ENCODE results near the gene SOBP.

The SOBP gene

DNA sequence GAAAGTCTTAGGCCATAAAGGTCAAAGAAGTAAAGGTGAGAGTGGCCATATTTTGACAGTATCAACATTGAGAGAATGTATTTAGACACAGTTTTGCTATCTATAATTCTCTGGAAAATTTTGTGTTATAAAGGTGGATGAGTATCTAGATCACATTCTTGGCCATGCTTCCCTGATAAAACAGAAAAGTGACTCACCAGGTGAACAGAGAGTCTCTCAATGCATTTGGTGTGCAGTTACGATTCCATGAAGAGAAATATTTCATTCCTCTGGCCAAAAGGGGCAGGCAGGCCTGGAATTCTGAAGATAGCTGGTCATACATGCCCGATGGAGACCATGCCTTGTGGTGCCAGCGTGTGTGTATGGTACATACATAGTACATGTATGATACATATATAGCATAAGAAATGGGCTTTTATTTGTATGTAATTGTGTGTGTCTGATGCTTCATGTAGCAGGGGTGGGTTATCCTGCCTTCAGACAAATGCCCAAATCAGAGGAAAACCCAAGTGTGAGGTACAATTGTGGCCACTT is 164.0 kb downstream of the SOBP start:
- 97 to 99% methylated on average over 2 to 3 of the region's 3 CpGs for WGBS, 2 experiments
- H3K27ac ChIP-seq (ENCODE audit: insufficient read depth, low read depth, low read length, poor library complexity, severe bottlenecking): no peak overlapping the region

DNA sequence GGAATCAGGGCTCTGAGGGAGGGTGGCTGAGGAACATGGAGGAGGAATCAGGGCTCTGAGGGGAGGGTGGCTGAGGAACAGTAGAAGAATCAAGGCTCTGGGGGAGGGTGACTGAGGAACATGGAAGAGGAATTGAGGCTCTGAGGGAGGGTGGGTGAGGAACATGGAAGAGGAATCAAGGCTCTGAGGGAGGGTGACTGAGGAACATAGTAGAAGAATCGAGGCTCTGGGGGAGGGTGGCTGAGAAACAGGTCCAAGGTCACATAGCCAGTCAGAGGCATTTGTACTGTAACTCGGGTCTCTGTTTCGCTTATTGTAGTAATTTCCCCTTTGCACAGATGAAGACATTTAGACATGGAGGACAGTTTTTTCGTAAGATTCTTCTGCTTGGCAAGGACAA is 164.8 kb downstream of the SOBP start:
- H3K36me3 ChIP-seq (ENCODE audit: control insufficient read depth, insufficient read depth, low read length): no peaks in the 10 kb centered on the region
- H3K27me3 ChIP-seq (ENCODE audit: control insufficient read depth, insufficient read depth, low read length, poor library complexity, severe bottlenecking): no peaks in the 10 kb centered on the region
- 96 to 97% methylated on average over 4 of the region's 4 CpGs for WGBS, 2 experiments
- H3K4me1 ChIP-seq (ENCODE audit: control insufficient read depth, insufficient read depth, low read length): peaks cover 6% of the 10 kb centered on the region
- H3K4me3 ChIP-seq (ENCODE audit: insufficient read depth, low read depth, low read length): no peak overlapping the region
- no peaks in the 10 kb centered on the region for H3K9me3 ChIP-seq (ENCODE audit: control insufficient read depth, low read length)
- H3K27ac ChIP-seq (ENCODE audit: insufficient read depth, low read depth, low read length, poor library complexity, severe bottlenecking): no peak overlapping the region

More for the DNA sequence above, 164.0 kb downstream of the SOBP start:
- Histone ChIP-seq H3K9me3 (ENCODE audit: control insufficient read depth, low read length) (no peaks in the 10 kb centered on the region), H3K27me3 (ENCODE audit: control insufficient read depth, insufficient read depth, low read length, poor library complexity, severe bottlenecking) (no peaks in the 10 kb centered on the region), H3K36me3 (ENCODE audit: control insufficient read depth, insufficient read depth, low read length) (no peaks in the 10 kb centered on the region), H3K4me1 (ENCODE audit: control insufficient read depth, insufficient read depth, low read length) (peaks cover 6% of the 10 kb centered on the region), H3K4me3 (ENCODE audit: insufficient read depth, low read depth, low read length) (no peak overlapping the region)

DNA sequence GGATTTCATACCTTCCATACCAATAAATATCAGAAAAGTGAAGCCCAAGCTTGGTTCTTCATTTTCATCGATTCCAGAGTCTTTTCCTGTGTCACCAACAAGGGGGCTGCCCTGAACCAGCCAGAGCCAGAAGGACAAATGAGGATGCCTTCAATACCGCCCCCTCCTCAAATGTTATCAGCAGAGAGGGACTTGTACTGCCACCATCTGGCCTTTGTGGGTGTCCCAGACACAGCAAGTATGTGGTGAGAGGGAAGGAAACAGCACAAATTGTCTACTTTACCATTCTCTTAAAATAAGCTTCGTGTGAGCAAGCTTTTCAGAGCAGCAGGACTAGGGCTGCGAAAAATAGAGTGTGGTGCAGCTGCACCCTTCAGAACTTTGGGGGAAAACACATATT is 165.3 kb downstream of the SOBP start:
- Histone ChIP-seq H3K4me1 (ENCODE audit: control insufficient read depth, insufficient read depth, low read length) (peaks cover 6% of the 10 kb centered on the region), H3K9me3 (ENCODE audit: control insufficient read depth, low read length) (no peaks in the 10 kb centered on the region), H3K27ac (ENCODE audit: insufficient read depth, low read depth, low read length, poor library complexity, severe bottlenecking) (no peak overlapping the region), H3K27me3 (ENCODE audit: control insufficient read depth, insufficient read depth, low read length, poor library complexity, severe bottlenecking) (no peaks in the 10 kb centered on the region), H3K4me3 (ENCODE audit: insufficient read depth, low read depth, low read length) (no peak overlapping the region), H3K36me3 (ENCODE audit: control insufficient read depth, insufficient read depth, low read length) (no peaks in the 10 kb centered on the region)
- WGBS, 2 experiments: 36 to 51% methylated on average over 4 of the region's 4 CpGs

DNA sequence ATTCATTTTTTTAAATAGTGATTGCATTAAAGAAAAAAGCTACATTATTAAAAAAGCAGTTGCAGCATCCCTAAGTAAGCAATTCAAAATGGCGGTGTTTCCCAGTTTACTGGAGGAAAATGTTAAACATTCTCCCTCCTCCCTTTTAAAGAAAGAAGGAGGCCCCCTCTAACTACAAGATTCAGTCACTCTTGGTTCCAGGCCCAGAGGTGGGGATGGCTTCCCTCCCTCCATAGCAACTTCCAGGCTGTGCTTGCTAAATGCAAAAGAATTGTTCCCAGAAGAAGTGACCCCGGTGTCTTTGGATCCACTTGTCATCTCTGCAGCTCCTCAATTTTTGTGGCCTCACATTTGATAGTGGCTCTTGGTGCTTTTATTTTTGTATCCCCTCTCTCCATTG is 165.9 kb downstream of the SOBP start:
- Histone ChIP-seq H3K36me3 (ENCODE audit: control insufficient read depth, insufficient read depth, low read length) (no peaks in the 10 kb centered on the region), H3K9me3 (ENCODE audit: control insufficient read depth, low read length) (no peaks in the 10 kb centered on the region), H3K27me3 (ENCODE audit: control insufficient read depth, insufficient read depth, low read length, poor library complexity, severe bottlenecking) (no peaks in the 10 kb centered on the region), H3K4me3 (ENCODE audit: insufficient read depth, low read depth, low read length) (no peak overlapping the region), H3K4me1 (ENCODE audit: control insufficient read depth, insufficient read depth, low read length) (peaks cover 6% of the 10 kb centered on the region), H3K27ac (ENCODE audit: insufficient read depth, low read depth, low read length, poor library complexity, severe bottlenecking) (no peak overlapping the region)
- 86 to 88% methylated on average over 2 of the region's 2 CpGs for WGBS, 2 experiments

DNA sequence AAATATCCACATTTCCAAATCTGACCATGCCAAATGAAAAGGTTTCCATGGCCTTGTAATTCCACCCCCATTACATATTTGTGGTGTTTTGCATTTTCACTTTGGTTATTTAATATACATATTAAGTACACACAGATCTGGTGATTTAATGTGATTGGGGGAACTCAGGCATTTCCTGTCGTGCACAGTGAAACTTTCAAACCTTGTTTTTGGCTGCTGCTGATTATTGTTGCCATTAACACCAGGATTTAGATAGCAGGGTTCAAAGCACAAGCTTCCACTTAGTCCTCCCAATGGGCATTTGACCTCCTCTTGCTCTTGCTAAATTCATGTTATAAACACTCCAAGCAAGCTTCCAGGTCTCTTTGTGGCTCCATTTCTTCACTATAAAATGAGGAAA is 166.5 kb downstream of the SOBP start:
- peaks cover 6% of the 10 kb centered on the region for H3K4me1 ChIP-seq (ENCODE audit: control insufficient read depth, insufficient read depth, low read length)
- H3K27me3 ChIP-seq (ENCODE audit: control insufficient read depth, insufficient read depth, low read length, poor library complexity, severe bottlenecking): no peaks in the 10 kb centered on the region
- no peak overlapping the region for H3K4me3 ChIP-seq (ENCODE audit: insufficient read depth, low read depth, low read length)
- H3K9me3 ChIP-seq (ENCODE audit: control insufficient read depth, low read length): no peaks in the 10 kb centered on the region
- no peak overlapping the region for H3K27ac ChIP-seq (ENCODE audit: insufficient read depth, low read depth, low read length, poor library complexity, severe bottlenecking)
- no peaks in the 10 kb centered on the region for H3K36me3 ChIP-seq (ENCODE audit: control insufficient read depth, insufficient read depth, low read length)
- 93 to 94% methylated on average over 1 of the region's 1 CpG for WGBS, 2 experiments

DNA sequence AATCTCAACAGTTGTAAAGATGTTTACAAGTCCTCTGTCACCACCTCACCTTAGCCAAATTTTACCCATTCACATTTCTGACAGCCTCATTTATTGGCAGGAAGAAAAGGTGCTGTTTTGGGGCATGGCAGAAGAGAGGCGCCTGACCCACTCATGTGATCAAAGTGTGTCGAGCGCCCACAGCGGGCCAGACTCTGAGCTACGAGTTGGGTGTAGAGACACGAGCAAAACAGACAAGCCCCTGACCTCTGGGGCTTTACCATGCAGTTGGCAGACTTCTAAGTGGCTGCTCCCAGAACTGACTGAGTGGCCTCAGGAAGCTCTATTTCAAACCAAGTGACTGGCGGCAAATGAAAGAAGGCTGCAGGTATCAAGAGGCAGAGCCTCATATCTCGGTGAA is 167.0 kb downstream of the SOBP start:
- no peak overlapping the region for H3K27ac ChIP-seq (ENCODE audit: insufficient read depth, low read depth, low read length, poor library complexity, severe bottlenecking)
- no peak overlapping the region for H3K4me3 ChIP-seq (ENCODE audit: insufficient read depth, low read depth, low read length)
- no peaks in the 10 kb centered on the region for H3K36me3 ChIP-seq (ENCODE audit: control insufficient read depth, insufficient read depth, low read length)
- 82% methylated on average over 8 of the region's 8 CpGs for WGBS, 2 experiments
- no peaks in the 10 kb centered on the region for H3K9me3 ChIP-seq (ENCODE audit: control insufficient read depth, low read length)
- H3K4me1 ChIP-seq (ENCODE audit: control insufficient read depth, insufficient read depth, low read length): peaks cover 6% of the 10 kb centered on the region
- H3K27me3 ChIP-seq (ENCODE audit: control insufficient read depth, insufficient read depth, low read length, poor library complexity, severe bottlenecking): no peaks in the 10 kb centered on the region

DNA sequence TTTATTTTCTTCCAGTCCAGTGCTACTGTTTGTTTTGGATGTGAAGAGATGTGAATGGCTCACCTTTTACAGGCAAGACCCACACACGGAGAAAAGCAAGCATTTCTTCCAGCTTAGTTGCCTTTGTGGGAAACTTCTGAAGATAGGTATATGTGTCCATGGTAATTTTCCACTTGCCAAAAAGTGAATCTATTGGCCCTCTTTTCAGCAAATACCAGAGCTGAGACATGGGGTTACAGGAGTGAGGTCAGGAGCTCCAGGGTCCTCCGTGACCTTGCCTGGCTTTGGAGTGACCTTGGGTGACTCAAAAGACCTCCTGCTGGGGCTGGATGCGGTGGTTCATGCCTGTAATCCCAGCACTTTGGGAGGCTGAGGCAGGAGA is 167.4 kb downstream of the SOBP start:
- Histone ChIP-seq H3K36me3 (ENCODE audit: control insufficient read depth, insufficient read depth, low read length) (no peaks in the 10 kb centered on the region), H3K27ac (ENCODE audit: insufficient read depth, low read depth, low read length, poor library complexity, severe bottlenecking) (no peak overlapping the region), H3K27me3 (ENCODE audit: control insufficient read depth, insufficient read depth, low read length, poor library complexity, severe bottlenecking) (no peaks in the 10 kb centered on the region), H3K4me1 (ENCODE audit: control insufficient read depth, insufficient read depth, low read length) (peaks cover 11% of the 10 kb centered on the region), H3K4me3 (ENCODE audit: insufficient read depth, low read depth, low read length) (no peak overlapping the region), H3K9me3 (ENCODE audit: control insufficient read depth, low read length) (no peaks in the 10 kb centered on the region)
- WGBS, 2 experiments: 89 to 91% methylated on average over 3 of the region's 3 CpGs

DNA sequence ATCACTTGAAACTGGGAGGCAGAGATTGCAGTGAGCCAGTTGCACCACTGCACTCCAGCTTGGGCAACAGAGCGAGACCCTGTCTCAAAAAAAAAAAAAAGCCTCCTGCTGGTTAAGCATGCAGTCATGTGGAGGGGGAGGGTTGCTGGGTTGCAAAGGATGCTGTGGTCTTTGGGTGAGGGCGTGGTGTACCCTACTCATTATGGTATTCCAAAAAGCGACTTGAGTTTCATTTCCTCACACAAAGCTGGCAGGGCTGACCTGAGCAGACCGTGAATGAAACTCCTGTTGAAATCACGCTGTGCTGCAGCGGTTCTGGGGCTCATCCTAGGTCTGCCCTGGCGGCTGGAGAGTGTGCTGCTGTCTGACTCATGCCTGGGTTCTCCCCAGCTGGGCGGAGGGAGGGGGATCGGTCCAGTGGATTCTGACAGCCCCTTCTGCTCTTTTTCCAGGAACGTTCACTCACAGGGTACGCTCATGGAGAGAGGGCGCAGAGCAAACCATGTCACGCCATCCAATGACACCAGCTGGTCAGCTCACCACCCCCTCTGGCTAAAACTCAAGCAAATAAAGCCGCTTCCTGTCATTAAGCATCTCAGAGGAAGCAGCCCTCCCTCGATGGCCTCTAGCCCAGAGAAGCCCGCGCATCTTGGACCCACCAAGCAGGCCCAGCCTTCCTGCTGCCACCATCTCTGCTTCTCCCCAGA is 168.0 kb downstream of the SOBP start:
- Histone ChIP-seq H3K4me1 (ENCODE audit: control insufficient read depth, insufficient read depth, low read length) (peaks cover 15% of the 10 kb centered on the region), H3K27ac (ENCODE audit: insufficient read depth, low read depth, low read length, poor library complexity, severe bottlenecking) (no peak overlapping the region), H3K4me3 (ENCODE audit: insufficient read depth, low read depth, low read length) (no peak overlapping the region), H3K9me3 (ENCODE audit: control insufficient read depth, low read length) (no peaks in the 10 kb centered on the region), H3K36me3 (ENCODE audit: control insufficient read depth, insufficient read depth, low read length) (no peaks in the 10 kb centered on the region), H3K27me3 (ENCODE audit: control insufficient read depth, insufficient read depth, low read length, poor library complexity, severe bottlenecking) (no peaks in the 10 kb centered on the region)
- WGBS, 2 experiments: 77 to 78% methylated on average over 17 of the region's 17 CpGs

DNA sequence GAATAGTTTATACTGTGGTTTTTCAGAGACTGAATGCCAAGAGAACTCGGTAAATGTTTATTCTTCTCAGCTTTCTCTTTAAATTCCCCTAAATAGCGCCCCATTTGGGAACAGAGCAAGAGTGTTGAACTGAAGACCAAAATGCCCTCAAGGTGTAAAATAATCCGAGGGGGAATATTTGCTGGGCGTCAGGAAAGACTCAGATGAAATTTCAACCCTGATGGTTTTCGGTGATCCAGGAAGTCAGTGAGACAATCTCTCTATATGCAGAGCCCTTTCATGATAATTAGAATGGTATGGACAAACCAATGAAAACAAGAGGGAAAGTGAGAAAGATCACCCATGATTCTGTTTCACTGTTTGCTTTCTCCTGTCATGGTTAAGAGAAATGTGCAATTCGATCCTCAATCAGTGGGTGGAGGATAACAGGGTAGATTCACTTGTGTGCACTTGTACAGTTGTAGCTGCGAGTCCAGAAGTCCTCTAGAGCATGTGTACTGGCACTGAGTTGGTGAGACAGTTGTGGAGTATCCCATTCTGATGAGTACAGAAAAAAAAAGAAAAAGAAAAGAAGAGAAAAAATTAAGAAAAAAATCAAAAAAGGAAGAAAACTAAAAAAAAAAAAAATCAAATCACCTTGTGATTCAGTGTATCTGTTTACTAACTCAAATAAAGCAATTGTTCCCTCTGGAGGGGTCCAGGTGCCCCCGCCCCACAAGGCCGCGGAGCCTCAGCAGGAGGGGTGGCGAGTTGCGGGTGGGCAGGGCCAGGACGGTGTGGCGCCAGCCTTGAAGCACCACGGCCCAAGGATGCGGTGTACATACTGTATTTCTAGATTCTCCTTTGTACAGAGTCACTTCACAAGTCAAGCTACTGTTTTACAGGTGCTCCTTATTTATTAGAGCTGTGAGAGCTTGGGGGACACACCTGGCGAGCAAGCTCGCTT is 169.3 kb downstream of the SOBP start:
- WGBS, 2 experiments: 94% methylated on average over 18 of the region's 18 CpGs
- H3K4me3 ChIP-seq (ENCODE audit: insufficient read depth, low read depth, low read length): no peak overlapping the region
- H3K9me3 ChIP-seq (ENCODE audit: control insufficient read depth, low read length): no peaks in the 10 kb centered on the region
- H3K27me3 ChIP-seq (ENCODE audit: control insufficient read depth, insufficient read depth, low read length, poor library complexity, severe bottlenecking): no peaks in the 10 kb centered on the region
- no peaks in the 10 kb centered on the region for H3K36me3 ChIP-seq (ENCODE audit: control insufficient read depth, insufficient read depth, low read length)
- H3K27ac ChIP-seq (ENCODE audit: insufficient read depth, low read depth, low read length, poor library complexity, severe bottlenecking): no peak overlapping the region
- H3K4me1 ChIP-seq (ENCODE audit: control insufficient read depth, insufficient read depth, low read length): peaks cover 15% of the 10 kb centered on the region

DNA sequence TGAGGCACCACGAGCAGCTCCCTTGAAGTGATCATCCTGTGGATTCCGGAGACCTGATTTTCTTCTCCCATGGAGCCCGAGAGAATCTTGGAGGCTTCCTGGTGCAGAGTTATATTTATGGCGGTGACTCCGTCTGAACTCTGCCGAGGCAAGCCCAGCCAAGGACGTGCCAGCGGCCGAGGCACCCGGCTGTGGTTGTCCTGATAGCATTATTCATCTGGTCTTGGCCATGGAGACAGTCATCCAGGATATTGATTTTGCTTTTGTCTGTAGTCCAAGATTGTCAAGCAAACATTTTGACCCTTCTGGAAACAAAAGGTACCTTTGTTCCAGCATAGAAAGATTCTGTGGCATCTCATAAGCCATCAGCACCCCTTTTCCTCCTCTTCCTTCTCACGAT is 170.9 kb downstream of the SOBP start:
- H3K4me3 ChIP-seq (ENCODE audit: insufficient read depth, low read depth, low read length): no peak overlapping the region
- no peaks in the 10 kb centered on the region for H3K27me3 ChIP-seq (ENCODE audit: control insufficient read depth, insufficient read depth, low read length, poor library complexity, severe bottlenecking)
- H3K36me3 ChIP-seq (ENCODE audit: control insufficient read depth, insufficient read depth, low read length): no peaks in the 10 kb centered on the region
- no peaks in the 10 kb centered on the region for H3K9me3 ChIP-seq (ENCODE audit: control insufficient read depth, low read length)
- WGBS, 2 experiments: 95 to 96% methylated on average over 10 to 11 of the region's 11 CpGs
- H3K27ac ChIP-seq (ENCODE audit: insufficient read depth, low read depth, low read length, poor library complexity, severe bottlenecking): no peak overlapping the region
- H3K4me1 ChIP-seq (ENCODE audit: control insufficient read depth, insufficient read depth, low read length): peaks cover 17% of the 10 kb centered on the region
